Mucosa of gallbladder (tissue), 1 donor: ENCODE data around the gene EPB41L2. TPM values are rescaled to one million over a fixed set of nuclear protein-coding genes. Genes with fewer than 3 reads are reported as not detected.
"Not testable (repeated sequence)": the region's sequence is repeated elsewhere in the genome, so short reads cannot be mapped to it uniquely, and the experiment has no call there.

ENCODE experiments used
- DNase-seq: peaks from one replicate; pipeline ENCODE4 v3.0.0-alpha.2; 2020; ENCODE audit warnings: low spot score
- total RNA-seq: library from RNA; stranded (reverse); gene quantifications from one replicate; pipeline ENCODE4 v1.2.1, GENCODE V29; 2021
- donor health status: DM: no; HTN: no; CAD: no.

The EPB41L2 gene
- total RNA-seq, 1 donor from 2014 or later: 110 TPM

DNA sequence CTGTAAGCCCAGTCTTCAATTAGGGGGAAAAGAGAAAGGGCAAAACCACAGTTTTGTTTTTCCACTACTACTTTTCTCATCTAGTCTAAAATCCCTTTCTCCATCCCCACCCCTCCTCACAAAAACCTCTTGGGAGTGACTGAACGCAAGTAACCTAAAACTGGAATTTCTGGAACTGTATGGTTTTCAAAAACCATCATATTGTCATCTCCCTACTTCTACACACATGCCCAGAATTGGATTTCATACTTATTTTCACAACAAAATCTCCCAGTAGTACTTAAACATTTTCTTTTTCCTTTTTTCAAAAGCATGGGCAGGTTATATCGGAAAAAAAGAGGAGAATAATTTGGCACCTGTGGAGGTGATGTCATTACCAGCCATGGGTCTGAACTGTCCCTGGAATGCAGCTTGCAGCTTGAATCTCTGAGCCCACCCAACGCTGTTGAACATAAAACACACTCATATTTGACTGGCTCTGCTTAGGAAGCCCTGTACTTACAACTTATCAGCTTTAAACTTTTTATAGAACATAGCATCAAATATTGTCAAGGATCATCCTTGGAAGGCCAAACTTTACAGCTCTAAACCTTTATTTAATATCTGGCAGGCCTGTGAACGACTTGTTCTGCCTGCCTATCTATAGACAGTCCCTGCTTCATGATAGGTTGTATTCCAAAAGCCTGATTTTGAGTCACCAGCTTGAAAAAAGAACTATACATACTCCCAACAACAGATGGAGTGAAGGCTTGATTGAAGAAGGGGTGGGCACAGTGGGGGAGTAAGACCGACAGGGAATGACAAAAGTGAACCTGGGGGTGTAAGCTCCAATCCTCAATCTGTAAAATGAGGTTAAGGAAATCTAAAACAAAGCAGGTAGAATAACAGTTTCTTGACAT is 59.3 kb downstream of the EPB41L2 start:
- DNase-seq: no peak

DNA sequence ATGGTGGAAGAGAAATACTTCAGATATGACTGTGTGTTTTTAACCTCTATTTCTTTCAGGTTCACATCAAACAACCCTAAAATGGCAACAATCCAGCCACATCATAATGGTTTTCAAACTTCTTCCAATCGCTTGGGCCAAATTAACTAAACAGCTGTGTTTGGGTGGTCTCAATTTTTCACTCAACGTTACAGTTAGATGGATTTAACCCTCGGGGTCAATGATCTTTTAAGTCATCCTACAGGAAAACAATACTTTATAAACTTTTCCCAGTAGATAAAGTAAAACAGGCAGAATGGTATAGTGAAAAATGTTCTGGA is 60.4 kb downstream of the EPB41L2 start:
- no peak for DNase-seq

DNA sequence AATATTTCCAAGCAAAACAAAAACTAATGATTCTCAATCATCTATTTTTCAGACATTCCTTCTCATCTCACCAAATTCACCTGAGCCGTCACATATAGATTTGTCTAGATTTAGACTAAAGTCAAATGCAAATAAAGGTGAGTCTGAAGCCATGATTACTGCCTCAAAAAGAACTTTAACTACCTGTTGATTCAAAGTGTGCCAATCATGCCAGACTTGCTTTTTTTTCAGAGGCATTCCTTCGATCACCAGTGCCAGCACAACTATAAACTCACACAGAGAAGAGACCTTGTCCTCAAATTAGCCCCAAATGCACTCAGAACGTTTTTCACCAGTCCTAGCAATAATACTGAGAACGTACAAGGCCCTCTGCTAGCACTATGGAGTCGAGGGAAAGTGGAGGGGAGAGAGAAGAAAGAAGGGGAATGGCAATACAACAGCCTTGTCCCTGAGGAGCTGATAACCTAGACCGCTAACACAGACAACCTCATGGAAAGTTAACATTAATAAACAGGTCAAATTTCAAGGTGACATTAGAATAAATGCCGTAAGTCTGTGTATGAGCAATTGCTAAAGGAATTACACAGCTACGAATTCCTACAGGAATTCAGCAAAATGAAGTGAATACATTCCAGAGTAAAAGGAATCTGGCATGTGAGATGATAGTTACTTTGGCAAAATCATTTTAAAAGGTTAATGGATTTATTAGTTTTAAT is 60.9 kb downstream of the EPB41L2 start:
- DNase-seq: no peak

DNA sequence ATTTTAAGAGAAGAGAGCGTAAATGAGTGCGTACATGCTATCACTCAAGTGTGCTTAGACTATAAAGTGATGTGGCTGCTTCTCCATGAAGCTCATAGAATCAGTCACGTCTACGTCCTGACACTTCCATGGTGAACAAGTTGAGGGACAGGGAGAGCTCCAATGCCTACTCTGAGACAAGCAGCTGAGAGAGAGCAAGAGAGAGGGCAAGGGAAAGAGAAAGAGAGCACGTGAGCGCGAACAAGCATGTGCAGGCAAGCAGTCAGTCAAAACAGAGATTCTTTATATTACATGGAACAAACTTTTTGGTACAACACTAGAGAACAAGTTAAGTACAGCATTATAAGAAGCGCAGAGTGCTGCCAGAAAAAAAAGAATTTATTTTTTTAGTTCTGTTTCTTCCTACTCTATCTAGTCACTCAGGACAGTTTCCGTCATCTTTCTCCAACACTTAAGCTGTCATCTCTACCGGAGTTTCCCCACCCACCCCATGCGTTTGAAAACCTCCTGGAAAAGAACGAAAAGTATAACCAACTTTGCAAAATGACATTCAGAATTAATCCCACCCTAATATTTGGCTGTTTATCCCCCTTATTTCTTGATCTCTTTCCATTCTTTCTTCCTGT is 61.8 kb downstream of the EPB41L2 start:
- DNase-seq: no peak

DNA sequence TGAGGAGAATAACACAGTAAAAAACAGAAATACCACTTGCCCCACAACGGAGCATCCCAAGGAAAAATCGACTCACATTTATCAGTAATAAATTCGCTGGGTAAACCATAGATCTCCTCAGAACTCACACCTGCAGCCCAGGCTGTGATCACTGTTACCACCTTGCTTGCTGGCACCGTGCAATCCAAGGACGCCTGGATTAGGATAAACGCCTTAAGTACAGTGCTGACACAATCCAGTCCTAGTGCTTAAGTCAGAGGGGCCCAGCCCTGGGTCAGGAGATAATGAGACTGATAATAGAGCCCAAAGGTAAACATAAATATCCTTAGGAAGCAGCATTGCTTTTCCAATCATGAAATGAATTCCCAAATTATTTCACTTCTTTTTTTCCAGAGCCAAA is 62.5 kb downstream of the EPB41L2 start:
- no peak for DNase-seq

DNA sequence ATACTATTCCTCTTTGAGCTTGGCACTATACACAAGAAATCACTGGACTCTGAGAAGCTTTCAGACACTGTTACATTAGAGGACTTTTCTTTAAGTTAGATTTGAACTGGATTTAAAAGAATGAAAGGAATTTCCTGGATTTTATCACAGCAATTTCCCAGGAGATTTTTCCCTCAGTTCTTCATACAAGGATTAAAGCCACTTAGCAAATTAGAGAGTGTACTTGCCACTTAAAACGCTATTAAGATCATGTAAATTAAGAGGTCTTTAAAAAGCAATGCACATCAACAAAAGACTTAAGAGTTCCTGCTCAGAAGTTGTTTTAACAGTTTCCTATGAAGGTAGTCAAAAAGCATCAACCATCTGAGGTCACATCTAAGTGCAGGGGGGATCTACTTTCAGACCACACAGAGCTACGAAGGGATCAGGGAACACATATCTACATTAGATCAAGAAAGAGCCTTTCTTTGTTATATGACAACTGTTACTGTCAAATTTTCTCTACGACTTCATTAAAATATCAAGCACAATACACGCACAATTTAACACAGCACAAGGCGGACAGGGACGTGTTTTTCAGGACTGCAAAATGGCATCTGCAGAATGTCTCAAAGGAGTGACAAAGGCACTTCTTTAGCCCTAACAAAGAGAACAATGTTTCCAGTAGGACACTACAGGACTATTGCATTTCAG is 65.8 kb downstream of the EPB41L2 start:
- no peak for DNase-seq

DNA sequence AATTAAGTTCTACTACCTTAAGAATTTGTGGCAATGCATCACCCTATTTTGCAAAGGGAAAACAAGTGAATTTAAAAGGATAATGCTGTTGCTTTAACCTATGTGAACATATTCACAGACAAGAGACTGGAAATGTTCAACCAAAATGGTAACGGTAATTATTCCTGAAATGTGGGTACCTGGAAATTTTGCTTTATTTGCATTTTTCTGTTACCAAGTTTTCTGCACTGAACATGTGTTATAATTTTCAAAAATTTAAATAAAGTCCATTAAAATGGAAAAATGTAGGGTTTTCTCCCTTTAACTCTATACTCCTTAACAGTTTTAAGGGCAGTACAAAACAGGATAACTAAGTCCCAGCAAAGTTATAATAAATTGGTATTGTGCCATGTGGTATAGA is 66.4 kb downstream of the EPB41L2 start:
- no peak for DNase-seq

DNA sequence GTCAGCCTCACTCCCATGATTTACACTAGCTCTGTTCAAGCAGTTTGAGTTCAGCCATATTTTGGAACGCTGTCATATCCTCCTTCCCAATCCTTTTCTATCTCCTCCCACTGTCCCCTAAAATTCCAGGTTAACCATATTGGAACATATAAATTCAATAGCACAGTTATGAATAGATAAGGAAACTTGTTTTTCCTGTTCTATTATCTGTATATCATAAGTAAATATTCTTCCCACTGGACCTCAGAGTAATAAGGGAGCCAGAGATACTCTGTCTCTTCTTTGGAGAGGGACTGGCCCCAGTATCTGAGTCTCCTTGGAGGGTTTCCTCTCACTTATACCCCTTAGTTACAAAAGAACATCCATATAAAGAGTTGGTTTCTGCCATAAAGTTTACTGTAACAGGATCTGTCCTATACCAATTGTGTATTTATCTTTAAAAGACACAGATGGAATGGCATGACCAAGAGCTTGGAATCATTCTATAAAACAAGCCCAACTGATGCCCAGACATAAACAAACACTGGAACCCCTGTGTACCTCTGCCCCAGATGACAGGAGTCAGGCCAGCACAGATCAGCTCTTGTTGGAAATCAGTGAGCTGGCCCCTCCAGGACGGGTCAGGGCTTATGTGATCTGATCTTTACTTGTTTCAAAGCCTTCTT is 67.1 kb downstream of the EPB41L2 start:
- DNase-seq: no peak

DNA sequence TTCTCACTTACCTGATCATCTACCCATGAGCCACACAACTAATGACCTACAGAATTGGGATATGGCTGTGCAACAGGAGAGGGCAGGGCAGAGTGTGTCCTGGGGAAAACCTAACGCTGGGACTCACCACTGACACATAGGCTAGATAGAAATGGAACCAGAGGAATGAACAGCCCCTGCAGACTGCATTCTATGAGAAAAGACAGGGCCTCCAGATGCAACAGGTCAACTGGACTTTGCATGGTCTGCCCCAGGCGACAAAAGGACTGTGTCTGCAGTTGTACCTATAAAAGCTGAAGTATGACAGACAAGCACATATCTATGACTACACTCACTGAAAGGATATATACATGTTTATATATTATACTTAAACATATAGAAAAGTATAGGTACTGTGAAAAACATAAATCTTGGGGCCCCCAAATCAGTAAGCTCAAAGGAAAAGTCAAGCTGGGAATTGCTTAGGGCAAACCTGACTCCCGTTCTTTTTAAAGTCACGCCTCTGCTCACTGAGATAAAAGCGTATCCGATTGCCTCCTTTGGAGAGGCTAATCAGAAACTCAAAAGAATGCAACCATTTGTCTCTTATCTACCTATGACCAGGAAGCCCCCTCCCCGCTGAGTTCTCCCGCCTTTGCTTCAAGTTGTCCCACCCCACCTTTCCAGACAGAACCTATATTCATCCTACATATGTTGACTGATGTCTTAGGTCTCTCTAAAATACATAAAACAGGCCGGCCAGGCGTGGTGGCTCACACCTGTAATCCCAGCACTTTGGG is 68.5 kb downstream of the EPB41L2 start:
- no peak for DNase-seq

DNA sequence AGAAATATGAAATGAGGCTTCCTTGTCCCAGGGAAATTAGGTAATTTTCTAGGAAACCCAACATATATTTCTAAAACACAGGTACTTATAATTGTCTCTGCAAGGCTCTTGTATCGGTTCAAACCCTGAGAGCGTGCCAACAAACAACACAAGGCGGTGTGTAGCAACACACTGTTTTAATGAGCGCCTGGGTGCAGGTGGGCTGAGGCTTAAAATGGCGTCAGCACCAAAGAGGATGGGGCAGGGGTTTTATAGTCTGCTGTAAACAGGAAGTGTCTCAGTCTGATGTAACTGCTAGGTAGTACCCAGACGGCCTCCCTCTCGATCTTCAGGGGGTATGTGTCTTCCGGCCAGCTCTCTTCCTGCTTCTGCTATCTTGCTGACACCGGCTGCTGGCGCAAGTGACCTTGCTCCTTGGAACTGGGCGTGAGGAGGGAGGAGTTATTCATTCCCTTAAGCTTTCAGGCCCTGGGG is 69.7 kb downstream of the EPB41L2 start:
- DNase-seq: peak; percentile 38

DNA sequence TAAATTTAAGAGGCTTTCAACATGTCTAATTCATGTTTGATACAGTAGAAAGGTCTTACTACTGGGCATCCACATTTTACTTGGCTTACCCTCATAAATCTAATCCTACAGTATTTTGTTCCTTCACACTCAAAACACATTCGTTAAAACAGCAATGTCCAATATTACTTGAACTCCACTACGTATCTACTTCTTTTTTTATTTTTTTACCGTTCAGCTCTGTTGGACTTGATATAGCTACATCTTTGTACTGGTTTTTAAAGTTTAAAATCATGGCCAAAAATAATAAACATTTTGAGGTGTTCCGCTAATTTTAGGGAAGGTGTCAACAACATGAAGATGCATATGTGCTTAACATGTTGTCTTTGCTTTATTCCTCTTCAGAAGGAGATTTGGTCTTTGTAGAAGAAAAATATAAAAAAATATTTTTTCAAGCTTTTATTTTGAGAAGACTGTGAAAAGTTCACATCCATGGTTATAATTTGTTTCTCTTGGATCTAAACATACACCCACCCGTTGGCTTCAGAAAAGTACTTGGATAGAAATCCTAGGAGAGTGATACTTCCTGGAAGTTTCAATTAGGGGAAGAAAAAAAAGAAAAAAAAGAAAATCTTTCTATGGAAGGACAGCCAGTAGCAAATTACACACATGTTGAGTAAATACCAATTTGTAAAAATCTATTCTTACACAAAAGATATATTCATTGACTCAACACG is 71.5 kb downstream of the EPB41L2 start:
- DNase-seq: no peak

DNA sequence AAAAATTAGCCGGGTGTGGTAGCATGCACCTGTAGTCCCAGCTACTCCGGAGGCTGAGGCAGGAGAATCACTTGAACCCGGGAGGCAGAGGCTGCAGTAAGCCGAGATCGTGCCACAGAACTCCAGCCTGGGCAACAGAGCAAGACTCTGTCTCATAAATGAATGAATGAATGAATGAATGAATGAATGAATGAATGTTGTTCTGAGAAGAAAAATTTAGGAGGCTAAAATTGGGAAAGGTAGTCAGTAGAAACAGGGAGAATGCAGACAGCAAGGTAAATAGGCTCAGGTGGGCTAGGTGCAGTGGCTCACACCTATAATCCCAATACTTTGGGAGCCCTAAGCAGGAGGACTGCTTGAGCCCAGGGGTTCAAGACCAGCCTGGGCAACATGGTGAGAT is 75.5 kb downstream of the EPB41L2 start:
- not testable (repeated sequence) for DNase-seq

DNA sequence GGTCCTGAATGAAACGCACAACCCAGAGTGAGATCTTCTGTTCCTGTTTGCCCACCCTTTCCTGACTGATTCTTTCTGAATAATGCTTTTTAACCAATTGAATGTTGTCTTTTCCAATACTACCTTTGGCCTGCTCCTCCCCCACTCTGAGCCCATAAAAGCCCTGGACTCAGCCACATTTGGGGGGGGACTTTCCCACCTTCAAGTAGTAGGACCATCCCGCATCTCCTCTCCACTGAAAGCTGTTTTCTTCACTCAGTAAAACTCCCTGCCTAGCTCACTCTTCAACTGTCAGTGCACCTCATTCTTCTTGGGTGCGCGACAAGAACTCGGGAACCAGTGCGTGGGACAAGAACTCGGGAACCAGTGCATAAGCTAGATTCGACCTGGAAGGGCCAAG is 77.9 kb downstream of the EPB41L2 start:
- DNase-seq: no peak

DNA sequence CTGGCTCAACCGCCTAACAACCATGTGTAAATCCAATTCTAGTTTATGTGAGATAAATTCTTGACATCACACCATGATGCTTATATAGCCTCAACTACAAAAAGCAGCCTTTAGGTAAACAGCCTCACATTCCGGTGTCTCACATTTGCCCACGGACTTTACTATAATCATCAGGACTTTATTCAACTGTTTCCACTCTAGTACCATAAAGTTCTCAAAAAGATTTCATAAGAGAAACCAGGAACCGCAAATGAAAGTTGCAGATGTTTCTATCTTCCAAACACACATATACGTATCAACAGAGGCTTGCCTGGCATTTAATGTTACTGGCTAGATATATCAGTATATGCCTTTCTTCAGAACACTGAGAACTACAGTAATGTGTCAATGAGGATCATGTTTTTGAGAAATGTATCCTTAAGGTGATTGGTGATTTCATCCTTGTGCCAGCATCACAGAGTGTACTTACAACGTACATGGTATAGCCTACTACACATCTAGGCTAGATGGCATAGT is 80.0 kb downstream of the EPB41L2 start:
- no peak for DNase-seq

DNA sequence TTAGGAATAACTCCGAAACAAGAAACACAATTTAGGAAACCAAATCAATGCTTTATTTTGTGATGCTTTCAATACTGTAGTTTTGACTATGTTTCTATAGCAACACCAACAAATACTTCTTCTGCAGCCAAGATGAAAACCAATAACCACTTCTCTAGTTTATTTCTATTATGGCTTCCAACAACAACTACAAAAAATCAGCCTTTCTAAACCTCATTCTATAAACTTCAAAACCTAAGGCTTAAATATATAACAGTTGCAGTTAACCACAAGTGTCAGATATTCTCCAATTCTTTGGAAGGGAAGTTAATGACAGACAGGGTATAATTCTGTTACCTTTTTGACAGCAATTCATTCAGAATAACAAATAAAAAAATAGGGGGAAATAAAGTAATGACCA is 80.9 kb downstream of the EPB41L2 start:
- DNase-seq: no peak

DNA sequence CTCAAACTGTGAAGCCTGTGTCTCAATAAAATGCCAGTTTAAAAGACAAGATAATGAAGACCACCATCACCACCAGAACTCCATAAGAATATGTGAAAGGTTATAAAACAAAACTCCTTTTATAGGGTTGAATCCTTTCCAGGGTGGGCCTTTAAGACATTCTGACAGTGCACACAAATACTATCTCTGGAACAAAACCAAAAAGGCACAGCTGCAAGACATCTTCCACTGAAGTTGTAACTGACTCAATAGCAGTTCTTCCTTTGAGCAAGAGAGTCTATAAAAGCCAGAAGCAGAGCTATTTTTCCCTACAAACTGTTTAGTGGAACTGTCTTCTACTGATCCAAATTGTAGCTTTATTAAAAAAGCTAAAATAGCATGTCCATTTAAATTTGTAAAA is 81.6 kb downstream of the EPB41L2 start:
- DNase-seq: peak; percentile 28

DNA sequence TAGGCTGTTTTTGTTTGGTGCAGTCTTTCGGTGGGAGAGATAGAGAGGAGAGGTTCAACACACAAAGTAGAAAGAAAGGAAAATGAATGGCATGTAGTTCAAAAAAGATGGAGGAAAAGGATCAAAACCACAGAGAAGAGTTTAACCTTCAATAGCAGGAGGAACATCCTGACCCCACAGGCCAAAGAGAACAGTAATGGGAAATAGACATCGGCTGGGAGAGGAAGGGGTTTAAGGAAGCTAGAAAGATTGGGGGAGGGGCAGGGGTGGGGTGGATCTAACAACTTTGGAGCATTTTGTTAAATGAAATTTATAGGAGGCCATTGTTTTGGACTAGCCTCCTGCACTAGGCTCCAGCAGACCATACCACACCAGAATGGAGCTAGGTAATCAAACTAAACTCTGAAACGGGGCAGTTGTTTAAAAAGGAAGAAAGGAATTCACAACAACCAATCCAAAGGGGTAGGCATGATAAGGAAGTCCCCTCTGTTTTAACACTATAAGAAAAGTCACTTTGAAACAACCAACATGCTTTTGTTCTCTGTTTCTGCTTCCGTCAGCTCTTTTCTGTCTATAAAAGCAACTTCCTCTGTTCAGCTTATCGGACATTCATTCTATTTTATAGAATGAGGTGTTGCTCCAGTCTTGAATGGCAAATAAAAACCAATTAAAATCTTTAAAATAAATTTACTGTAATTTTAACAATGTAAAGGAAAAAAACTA is 82.6 kb downstream of the EPB41L2 start:
- DNase-seq: no peak

DNA sequence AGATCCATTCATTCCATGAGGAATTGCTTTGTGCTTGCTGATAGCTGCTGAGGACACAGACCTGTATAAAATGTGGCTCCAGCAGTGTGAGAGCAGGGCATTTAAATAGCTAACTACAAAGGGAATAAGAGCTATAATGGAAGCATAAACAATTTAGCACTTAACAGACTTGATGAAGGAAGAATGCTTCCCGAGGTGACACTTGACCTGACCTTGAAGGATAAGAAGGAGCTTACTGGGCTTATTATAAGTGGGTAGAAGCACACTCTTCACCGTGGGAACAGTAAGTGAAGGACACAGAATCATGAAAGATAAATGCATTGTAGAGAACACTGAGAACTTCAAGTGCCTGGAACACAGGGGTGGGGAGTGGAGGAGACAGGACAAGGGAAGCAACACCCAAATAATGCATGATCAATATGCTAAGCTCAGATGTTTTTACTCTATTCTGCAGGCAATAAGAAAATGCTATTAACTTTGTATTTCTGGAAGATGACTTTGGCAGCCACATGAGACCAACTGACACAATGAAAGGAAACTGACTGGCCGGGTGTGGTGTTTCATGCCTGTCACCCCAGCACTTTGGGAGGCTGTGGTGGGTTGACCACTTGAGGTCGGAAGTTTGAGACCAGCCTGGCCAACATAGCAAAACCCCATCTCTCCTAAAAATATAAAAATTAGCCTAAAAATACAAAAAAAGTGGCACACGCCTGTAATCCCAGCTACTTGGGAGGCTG is 84.2 kb downstream of the EPB41L2 start:
- no peak for DNase-seq
